Nephron (organoid): Measurements from ENCODE around the gene ZCCHC2.

Experiments
- H3K27ac Mint-ChIP-seq, 3 experiments: 2 replicates each; pipeline ENCODE4 v1.8.0; 2020; ENCODE audit warnings: mixed read lengths in 3 of 3, mild to moderate bottlenecking in 2 of 3, moderate library complexity in 1 of 3
- H3K27me3 Mint-ChIP-seq: 2 replicates; pipeline ENCODE4 v1.8.0; 2021; ENCODE audit warnings: low read depth, mild to moderate bottlenecking, moderate library complexity, mixed read lengths
- H3K36me3 Mint-ChIP-seq: 2 replicates; pipeline ENCODE4 v1.8.0; 2020; ENCODE audit warnings: low read depth, mixed read lengths
- H3K4me1 Mint-ChIP-seq: 2 replicates; pipeline ENCODE4 v1.8.0; 2020; ENCODE audit warnings: mixed read lengths
- H3K4me3 Mint-ChIP-seq, 3 experiments: 2 replicates each; pipeline ENCODE4 v1.8.0; 2020; ENCODE audit warnings: mild to moderate bottlenecking in 3 of 3, mixed read lengths in 3 of 3, moderate library complexity in 2 of 3
- H3K9me3 Mint-ChIP-seq: 2 replicates; pipeline ENCODE4 v1.8.0; 2020; ENCODE audit warnings: mixed read lengths
- CTCF ChIP-seq, 3 experiments: fragments of 200-600 bp; sonication (generic); IDR thresholded peaks; one replicate each; pipeline ENCODE4 v1.5.0; 2021; ENCODE audit warnings: antibody characterized with exemption in 3 of 3; ENCODE audit not compliant: unreplicated experiment in 3 of 3

Gene ZCCHC2

GRCh38 chr18:62512532-62512931, 10.3 kb upstream of the ZCCHC2 start:
- H3K27me3 Mint-ChIP-seq, result no peaks in the 10 kb centered on the region

GRCh38 chr18:62512996-62513395, 9.8 kb upstream of the ZCCHC2 start:
- H3K9me3 Mint-ChIP-seq, result peaks cover 30% of the 10 kb centered on the region
- H3K4me3 Mint-ChIP-seq, result no peak overlapping the region
- no peaks in the 10 kb centered on the region for H3K27me3 Mint-ChIP-seq
- no peak for TF ChIP-seq CTCF (IDR thresholded peaks at IDR 0.05; ENCODE audit: unreplicated experiment in 3 of 3)
- no peak overlapping the region for H3K27ac Mint-ChIP-seq
- no peaks in the 10 kb centered on the region for H3K4me1 Mint-ChIP-seq
- H3K36me3 Mint-ChIP-seq, result peaks cover 11% of the 10 kb centered on the region

More at GRCh38 chr18:62512532-62512931, 10.3 kb upstream of the ZCCHC2 start:
- Mint-ChIP-seq H3K4me3 (no peak overlapping the region), H3K27ac (no peak overlapping the region), H3K4me1 (no peaks in the 10 kb centered on the region), H3K36me3 (peaks cover 11% of the 10 kb centered on the region), H3K9me3 (peaks cover 29% of the 10 kb centered on the region)
- TF ChIP-seq CTCF (IDR thresholded peaks at IDR 0.05; ENCODE audit: unreplicated experiment in 3 of 3), result no peak

GRCh38 chr18:62514570-62514969, 8.3 kb upstream of the ZCCHC2 start:
- Mint-ChIP-seq H3K36me3 (peaks cover 11% of the 10 kb centered on the region), H3K4me1 (no peaks in the 10 kb centered on the region), H3K9me3 (peaks cover 30% of the 10 kb centered on the region), H3K4me3 (no peak overlapping the region), H3K27me3 (no peaks in the 10 kb centered on the region), H3K27ac (no peak overlapping the region)
- no peak for TF ChIP-seq CTCF (IDR thresholded peaks at IDR 0.05; ENCODE audit: unreplicated experiment in 3 of 3)

GRCh38 chr18:62516242-62516641, 6.6 kb upstream of the ZCCHC2 start:
- peaks cover 3% of the 10 kb centered on the region for H3K27me3 Mint-ChIP-seq
- H3K4me1 Mint-ChIP-seq, result no peaks in the 10 kb centered on the region
- no peak for TF ChIP-seq CTCF (IDR thresholded peaks at IDR 0.05; ENCODE audit: unreplicated experiment in 3 of 3)
- peaks cover 28% of the 10 kb centered on the region for H3K9me3 Mint-ChIP-seq
- peaks cover 8% of the 10 kb centered on the region for H3K36me3 Mint-ChIP-seq
- no peak overlapping the region for H3K4me3 Mint-ChIP-seq
- H3K27ac Mint-ChIP-seq, result no peak overlapping the region

GRCh38 chr18:62518460-62519375, 4.1 kb upstream of the ZCCHC2 start:
- Mint-ChIP-seq H3K27me3 (peaks cover 12% of the 10 kb centered on the region), H3K27ac (peak overlapping the region in 1 of 3 experiments; percentile 10), H3K4me1 (no peaks in the 10 kb centered on the region), H3K4me3 (no peak overlapping the region), H3K36me3 (no peaks in the 10 kb centered on the region), H3K9me3 (peaks cover 8% of the 10 kb centered on the region)
- TF ChIP-seq CTCF (IDR thresholded peaks at IDR 0.05; ENCODE audit: unreplicated experiment in 3 of 3), result no peak

- Mint-ChIP-seq H3K9me3 (peaks cover 4% of the 10 kb centered on the region), H3K4me3 (peak overlapping the region in 2 of 3 experiments; percentile 29 to 40), H3K4me1 (peaks cover under 1% of the 10 kb centered on the region), H3K27ac (no peak overlapping the region), H3K27me3 (peaks cover 12% of the 10 kb centered on the region), H3K36me3 (no peaks in the 10 kb centered on the region)
- TF ChIP-seq CTCF (IDR thresholded peaks at IDR 0.05; ENCODE audit: unreplicated experiment in 3 of 3), result no peak
Observed at GRCh38 chr18:62519684-62520083, 3.1 kb upstream of the ZCCHC2 start.
